Measurements from ENCODE around the gene PRIMA1.

DNA sequence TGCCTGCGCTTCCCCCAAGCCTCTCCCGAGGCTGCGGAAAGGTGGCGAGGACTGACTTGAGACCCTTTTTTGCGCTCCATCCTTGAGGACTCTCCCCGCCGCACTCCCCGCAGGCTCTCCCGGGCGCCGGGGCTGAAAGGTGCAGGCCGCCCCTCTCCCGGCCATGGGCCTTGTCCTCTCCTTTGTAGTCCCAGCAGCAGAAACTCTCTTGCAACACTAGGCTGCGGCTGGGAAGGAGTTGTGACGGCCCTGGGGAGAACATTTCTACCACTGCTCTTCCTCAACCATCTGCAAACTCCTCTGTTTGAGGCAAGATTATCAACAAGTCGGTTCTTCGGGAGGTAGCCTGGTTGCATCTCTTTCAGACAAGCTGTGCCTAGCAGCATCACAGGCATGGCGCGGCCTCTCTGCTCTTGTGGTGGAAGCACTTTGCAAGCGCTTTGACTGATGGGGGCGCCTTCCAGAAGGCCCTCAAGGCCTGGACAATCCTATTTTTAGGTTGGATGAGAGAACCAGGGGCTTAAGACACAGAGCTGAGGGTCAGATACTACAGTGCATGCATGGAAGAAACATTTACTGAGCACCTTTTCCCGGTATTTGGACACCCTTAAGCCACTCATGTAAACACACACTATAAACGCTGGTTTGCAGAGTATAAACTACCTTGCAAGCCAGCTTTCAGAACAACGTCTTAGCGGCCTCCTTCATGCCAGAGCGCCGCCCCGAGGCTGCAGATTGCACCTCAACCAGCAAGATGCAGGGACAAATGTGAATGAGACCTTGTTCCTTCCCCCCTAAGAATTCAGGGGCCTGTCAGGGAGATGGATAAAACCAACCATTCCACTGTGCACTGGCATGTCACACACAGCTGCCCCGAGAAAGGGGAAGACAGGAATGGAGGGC is 1.2 kb upstream of the PRIMA1 start:
- TF ChIP-seq, protein P1, sequence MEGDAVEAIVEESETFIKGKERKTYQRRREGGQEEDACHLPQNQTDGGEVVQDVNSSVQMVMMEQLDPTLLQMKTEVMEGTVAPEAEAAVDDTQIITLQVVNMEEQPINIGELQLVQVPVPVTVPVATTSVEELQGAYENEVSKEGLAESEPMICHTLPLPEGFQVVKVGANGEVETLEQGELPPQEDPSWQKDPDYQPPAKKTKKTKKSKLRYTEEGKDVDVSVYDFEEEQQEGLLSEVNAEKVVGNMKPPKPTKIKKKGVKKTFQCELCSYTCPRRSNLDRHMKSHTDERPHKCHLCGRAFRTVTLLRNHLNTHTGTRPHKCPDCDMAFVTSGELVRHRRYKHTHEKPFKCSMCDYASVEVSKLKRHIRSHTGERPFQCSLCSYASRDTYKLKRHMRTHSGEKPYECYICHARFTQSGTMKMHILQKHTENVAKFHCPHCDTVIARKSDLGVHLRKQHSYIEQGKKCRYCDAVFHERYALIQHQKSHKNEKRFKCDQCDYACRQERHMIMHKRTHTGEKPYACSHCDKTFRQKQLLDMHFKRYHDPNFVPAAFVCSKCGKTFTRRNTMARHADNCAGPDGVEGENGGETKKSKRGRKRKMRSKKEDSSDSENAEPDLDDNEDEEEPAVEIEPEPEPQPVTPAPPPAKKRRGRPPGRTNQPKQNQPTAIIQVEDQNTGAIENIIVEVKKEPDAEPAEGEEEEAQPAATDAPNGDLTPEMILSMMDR (IDR thresholded peaks at IDR 0.05), result no peak
- no peak for TF ChIP-seq POLR2A (IDR thresholded peaks at IDR 0.05)

Measured in esophagus squamous epithelium (tissue), 4 donors.